ENCODE measurements around the gene PIGQ. TPM values are rescaled to one million over a fixed set of nuclear protein-coding genes. Genes with fewer than 3 reads are reported as not detected.

Gene PIGQ
- total and polyA plus RNA-seq, 2 of the 13 experiments (the other 11 are each of a cell fraction or from before 2014, with no cell fraction given), result 7.7 to 19.7 TPM

- TF ChIP-seq PRDM15 (CRISPR knock-in tag; IDR thresholded peaks at IDR 0.05), result no peak
- no peak for TF ChIP-seq ZNF724P (CRISPR knock-in tag; IDR thresholded peaks at IDR 0.05; ENCODE audit: borderline replicate concordance)
- no peak for TF ChIP-seq HIVEP1 (CRISPR knock-in tag; IDR thresholded peaks at IDR 0.05)
Observed at GRCh38 chr16:555528-556473, 14.0 kb upstream of the PIGQ start (continued).

- ChIA-PET POLR2A (interaction anchor here (2.3 kb wide), 1 partner anchor 10 kb away, joined by 10 read pairs; the partner anchor contains the start of gene NHLRC4), CTCF (ENCODE audit: low intra/inter-chr PET ratio, low total read pairs) (no interaction called here)
- ATAC-seq (no peak), FAIRE-seq (no peak), DNase-seq (ENCODE audit: low spot score) (no peak)
- intact Hi-C loops (cut with micrococcal nuclease; ENCODE audit: unreplicated experiment) (no loop called here), in situ Hi-C loops (cut with HindIII; ENCODE audit: extremely low pct_ligation_motif_present, low pct_unique_long_range_greater_than_20kb) (no loop called here)
- 75% methylated on average over 19 of the region's 32 CpGs for WGBS (ENCODE audit: low lambda C conversion rate)
- Histone ChIP-seq H3K36me3 (replicated peaks in 1 of 2; ENCODE audit: control insufficient read depth in 1 of 2, insufficient read depth in 2 of 2, low read length in 2 of 2) (peaks cover 0 to under 1% of the 10 kb centered on the region in 2 experiments; a peak in 1 of 5 replicates), H4K20me1 (ENCODE audit: insufficient read depth, low read length) (no peaks in the 10 kb centered on the region), H3K4me3 (replicated peaks in 1 of 3; ENCODE audit: insufficient read depth in 1 of 3, low read depth in 2 of 3, low read length in 3 of 3) (no peak overlapping the region), H3K27me3 (ENCODE audit: control insufficient read depth in 1 of 2, insufficient read depth in 2 of 2, low read length in 2 of 2) (peaks cover 6 to 24% of the 10 kb centered on the region in 2 experiments; a peak in 4 of 5 replicates), H3K4me1 (ENCODE audit: insufficient read depth, low read length) (peaks cover 74% of the 10 kb centered on the region), H3K9ac (ENCODE audit: insufficient read depth, low read depth, low read length) (no peak overlapping the region), H2AFZ (ENCODE audit: low read length) (no peak overlapping the region), H3K79me2 (ENCODE audit: insufficient read depth, low read length) (no peaks in the 10 kb centered on the region), H3K9me3 (ENCODE audit: low read length) (no peaks in the 10 kb centered on the region), H3K4me2 (ENCODE audit: low read depth, low read length) (no peak overlapping the region), H3K27ac (ENCODE audit: extremely low read length, insufficient read depth, low read length) (no peak overlapping the region)
- TF ChIP-seq RXRB (CRISPR knock-in tag; IDR thresholded peaks at IDR 0.05; ENCODE audit: borderline replicate concordance) (no peak), ZNF263 (CRISPR knock-in tag; IDR thresholded peaks at IDR 0.05) (peak; percentile 66), ZNF17 (CRISPR knock-in tag; IDR thresholded peaks at IDR 0.05) (no peak), CC2D1A (CRISPR knock-in tag; IDR thresholded peaks at IDR 0.05) (no peak)
- no TSS peak for BruUV-seq (replicated peaks)
Observed at GRCh38 chr16:556474-557173, 13.1 kb upstream of the PIGQ start.

All from HepG2 (cell line).